IPS-11a (cell line): Measurements from ENCODE around the gene BACH2.
"Not testable (repeated sequence)": the region's sequence is repeated elsewhere in the genome, so short reads cannot be mapped to it uniquely, and the experiment has no call there.

Source experiments
- H3K4me3 ChIP-seq: one replicate; pipeline ENCODE4 v1.5.1; 2013; ENCODE audit warnings: low read depth, low read length, control low read depth

BACH2 gene

DNA sequence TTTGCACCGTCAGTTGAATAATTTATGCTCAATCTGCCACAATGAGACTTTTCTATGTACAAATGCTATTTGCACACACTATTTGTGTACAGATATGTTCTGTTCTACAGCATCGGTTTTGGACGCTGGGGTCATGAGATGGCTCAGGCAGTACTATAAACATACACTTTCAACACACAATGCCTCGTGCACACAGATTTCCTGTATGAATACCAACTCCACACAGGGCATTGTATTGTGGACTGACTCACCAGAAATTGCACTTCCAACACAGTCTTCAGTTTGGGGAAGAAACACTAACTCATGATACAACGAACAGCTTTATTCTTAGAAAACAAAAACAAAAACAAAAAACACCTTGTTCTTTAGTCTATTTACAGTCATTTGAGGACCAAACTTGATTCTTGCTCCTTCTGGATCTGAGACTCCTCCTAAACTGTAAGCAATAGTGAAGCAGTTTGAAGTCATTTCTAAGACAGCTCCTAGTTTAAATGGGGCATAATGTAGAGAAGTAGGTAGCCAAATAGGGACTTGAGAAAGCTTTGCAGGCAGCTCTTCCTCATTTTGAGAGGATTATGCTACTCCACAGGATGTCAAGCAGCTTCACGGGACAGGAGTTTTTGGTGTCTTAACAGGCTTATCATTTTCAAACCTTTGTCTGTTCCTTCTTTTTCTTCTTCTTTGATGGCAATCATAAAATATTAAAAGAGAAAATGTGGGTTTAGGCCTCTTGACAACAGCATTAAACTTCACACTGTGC lies 368.7 kb downstream of the BACH2 start:
- H3K4me3 ChIP-seq = no peak overlapping the region

- H3K4me3 ChIP-seq = no peak overlapping the region
Measured at GRCh38 chr6:89927264-89927663, 369.4 kb downstream of the BACH2 start.

- no peak overlapping the region for H3K4me3 ChIP-seq
Measured at GRCh38 chr6:89925826-89926225, 370.8 kb downstream of the BACH2 start.

DNA sequence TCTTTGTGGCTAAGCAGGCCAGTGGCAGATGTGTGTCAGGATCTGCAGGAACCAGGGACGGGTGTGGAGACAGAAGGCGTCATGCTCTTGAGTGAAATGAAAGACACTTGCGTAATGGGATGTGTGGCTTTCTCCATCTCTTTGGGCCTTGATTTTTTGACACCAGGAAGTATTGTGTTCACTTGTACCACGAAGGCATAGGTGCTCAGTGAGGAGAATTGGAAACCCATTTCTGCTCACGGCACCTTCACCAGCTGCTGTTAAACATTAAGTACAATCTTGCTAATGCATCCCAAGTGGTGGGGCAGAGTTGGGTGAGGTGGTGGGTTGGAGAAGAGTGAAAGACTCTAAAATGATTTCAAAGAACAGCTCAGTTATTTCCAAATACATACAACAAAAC lies 372.4 kb downstream of the BACH2 start:
- H3K4me3 ChIP-seq = no peak overlapping the region

- H3K4me3 ChIP-seq = no peak overlapping the region
Measured at GRCh38 chr6:89921691-89922090, 375.0 kb downstream of the BACH2 start.

DNA sequence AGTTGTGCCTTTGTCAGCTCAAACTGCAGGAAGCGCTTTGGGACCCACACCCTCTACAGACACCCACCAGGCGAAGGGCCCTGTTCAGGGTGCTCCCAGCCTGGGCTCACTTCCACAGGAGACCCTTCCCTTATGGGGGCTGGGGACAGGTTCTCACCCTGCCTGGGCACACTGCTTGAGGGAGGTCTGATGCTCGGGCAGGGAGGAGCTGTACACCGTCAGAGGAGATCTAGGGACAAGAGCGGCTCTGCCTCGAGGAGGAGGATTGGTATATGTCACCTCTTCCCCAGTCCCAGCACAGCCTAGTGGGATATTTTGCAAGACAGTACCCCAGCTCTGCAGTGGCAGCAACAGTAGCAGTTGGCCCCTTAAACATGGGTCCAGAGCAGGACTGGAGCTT lies 375.4 kb downstream of the BACH2 start:
- H3K4me3 ChIP-seq = no peak overlapping the region

GRCh38 chr6:89917801-89918366 lies 378.8 kb downstream of the BACH2 start:
- H3K4me3 ChIP-seq = no peak overlapping the region

GRCh38 chr6:89917216-89917615 lies 379.4 kb downstream of the BACH2 start:
- no peak overlapping the region for H3K4me3 ChIP-seq

DNA sequence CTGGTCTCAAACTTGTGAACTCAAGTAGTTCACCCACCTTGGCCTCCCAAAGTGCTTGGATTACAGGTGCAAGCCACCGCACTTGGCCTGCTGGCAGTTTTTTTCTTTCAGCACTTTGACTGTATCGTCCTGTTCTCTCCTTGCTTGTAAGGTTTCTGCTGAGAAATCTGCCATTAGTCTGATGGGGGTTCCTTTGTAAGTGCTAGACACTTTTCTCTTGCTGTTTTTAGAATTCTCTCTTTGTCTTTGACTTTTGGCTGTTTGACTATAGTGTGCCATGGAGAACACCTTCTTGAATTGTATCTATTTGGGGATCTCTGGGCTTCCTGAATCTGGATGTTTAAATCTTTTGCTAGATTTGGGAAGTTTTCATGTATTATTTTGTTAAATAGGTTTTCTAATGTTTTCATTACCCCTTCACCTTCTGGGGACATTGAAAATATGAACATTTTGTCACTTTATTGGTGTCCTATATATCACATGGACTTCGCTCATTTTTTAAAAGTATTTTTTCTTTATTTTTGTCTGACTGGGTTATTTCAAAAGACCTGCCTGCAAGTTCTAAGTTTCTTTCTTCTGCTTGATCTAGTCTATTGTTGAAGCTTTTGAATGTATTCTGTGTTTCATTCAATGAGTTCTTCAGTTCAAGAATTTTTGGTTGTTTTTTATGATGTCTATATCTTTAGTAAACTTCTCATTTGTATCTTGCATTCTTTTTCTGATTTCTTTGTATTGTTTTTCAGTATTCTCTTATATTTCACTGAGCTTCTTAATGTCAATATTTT lies 380.3 kb downstream of the BACH2 start:
- no peak overlapping the region for H3K4me3 ChIP-seq

- H3K4me3 ChIP-seq = no peak overlapping the region
Measured at GRCh38 chr6:89910902-89911240, 385.8 kb downstream of the BACH2 start.

- H3K4me3 ChIP-seq = not testable (repeated sequence)
Measured at GRCh38 chr6:89910001-89910901, 386.4 kb downstream of the BACH2 start.

GRCh38 chr6:89895276-89895874 lies 401.3 kb downstream of the BACH2 start:
- H3K4me3 ChIP-seq = no peak overlapping the region

DNA sequence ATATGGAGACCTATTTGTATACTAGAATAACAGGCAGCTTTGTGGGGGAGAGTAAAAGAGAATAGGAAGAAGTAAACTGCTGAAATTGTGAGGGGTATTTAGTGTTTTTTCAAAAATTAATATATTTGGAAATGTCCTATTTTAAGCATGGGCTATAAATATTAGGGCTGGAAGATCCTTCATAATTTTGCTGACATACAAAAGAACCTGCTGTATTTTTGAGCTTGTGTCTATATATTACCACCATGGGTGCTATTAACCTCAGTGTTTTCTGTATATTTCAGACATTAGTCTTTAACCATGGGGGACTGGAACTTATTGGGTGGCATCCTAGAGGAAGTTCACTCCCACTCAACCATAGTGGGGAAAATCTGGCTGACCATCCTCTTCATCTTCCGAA lies 402.5 kb downstream of the BACH2 start, which contains the start of gene GJA10:
TSS of gene GJA10 (plus strand) at position 301 of the 400 bp plus-strand sequence. CDS start at position 301, 0 bp downstream.
- H3K4me3 ChIP-seq = no peak within 1 kb of the TSS

DNA sequence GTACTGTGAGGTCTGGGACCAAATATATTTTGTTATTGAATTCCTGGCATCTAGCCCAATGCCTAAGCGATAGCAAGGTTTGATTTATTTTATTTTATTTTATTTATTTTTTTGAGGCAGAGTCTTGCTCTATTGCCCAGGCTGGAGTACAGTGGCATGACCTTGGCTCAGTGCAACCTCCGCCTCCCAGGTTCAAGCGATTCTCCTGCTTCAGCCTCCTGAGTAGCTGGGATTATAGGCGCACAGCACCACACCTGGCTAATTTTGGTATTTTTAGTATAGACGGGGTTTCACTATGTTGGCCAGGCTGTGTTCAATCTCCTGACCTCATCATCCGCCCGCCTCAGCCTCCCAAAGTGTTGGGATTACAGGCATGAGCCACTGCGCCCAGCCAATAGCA lies 404.1 kb downstream of the BACH2 start:
- not testable (repeated sequence) for H3K4me3 ChIP-seq

- H3K4me3 ChIP-seq = not testable (repeated sequence)
Measured at GRCh38 chr6:89890845-89891528, 405.7 kb downstream of the BACH2 start.

DNA sequence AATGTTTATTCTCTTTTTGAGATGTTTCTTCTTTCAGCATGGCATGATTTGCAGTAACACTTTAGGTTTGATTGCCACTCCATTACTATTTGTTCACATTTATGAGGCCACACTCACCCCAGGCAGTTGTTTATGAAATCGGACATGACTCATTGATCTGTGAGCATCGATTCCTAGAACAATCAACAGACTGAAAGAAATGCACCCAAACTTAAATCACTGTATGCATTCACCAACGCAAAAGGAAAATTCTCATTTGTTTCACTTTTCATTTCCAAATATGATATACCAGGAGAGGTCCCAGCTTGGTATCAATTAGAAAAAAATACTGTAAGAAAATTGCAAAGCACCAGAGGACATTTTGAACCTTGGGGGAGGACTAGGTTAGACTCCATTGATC lies 407.8 kb downstream of the BACH2 start:
- no peak overlapping the region for H3K4me3 ChIP-seq

- no peak overlapping the region for H3K4me3 ChIP-seq
Measured at GRCh38 chr6:89888138-89888514, 408.5 kb downstream of the BACH2 start.

GRCh38 chr6:89887452-89888137 lies 409.0 kb downstream of the BACH2 start:
- H3K4me3 ChIP-seq = no peak overlapping the region

- no peak overlapping the region for H3K4me3 ChIP-seq
Measured at GRCh38 chr6:89886378-89887120, 410.1 kb downstream of the BACH2 start.
